ENCODE measurements around the gene PRKCH. TPM values are rescaled to one million over a fixed set of nuclear protein-coding genes. Genes with fewer than 3 reads are reported as not detected.
A peak's percentile ranks its signal among the peaks of the same experiment; 100 is the strongest.

PRKCH gene
- total RNA-seq, 3 donors from 2014 or later (not counting 1 experiment from before 2014, with no cell fraction given): 610 to 756 (median 618) TPM

GRCh38 chr14:61552241-61552640, 230.9 kb downstream of the PRKCH start:
- H3K36me3 ChIP-seq (ENCODE audit: control insufficient read depth, insufficient read depth, low read length): peaks cover 52% of the 10 kb centered on the region
- ATAC-seq: no peak
- peak overlapping the region; percentile 64 for H3K27ac ChIP-seq (ENCODE audit: low read length)

GRCh38 chr14:61553730-61554641, 232.6 kb downstream of the PRKCH start:
- Mint-ChIP-seq H3K27ac (peak overlapping the region; percentile 86 to 94), H3K4me1 (peaks cover 51 to 69% of the 10 kb centered on the region in 2 donors), H3K9me3 (no peaks in the 10 kb centered on the region), H3K36me3 (peaks cover 28% of the 10 kb centered on the region), H3K27me3 (ENCODE audit: low read depth in 2 of 2) (no peaks in the 10 kb centered on the region), H3K4me3 (peak overlapping the region; percentile 31)
- DNase-seq: no peak
- ATAC-seq: no peak
- peaks cover 25% of the 10 kb centered on the region for H3K4me1 ChIP-seq (ENCODE audit: control insufficient read depth, insufficient read depth, low read length)
- H3K27ac ChIP-seq (ENCODE audit: low read length): peak overlapping the region; percentile 2
- no peak for TF ChIP-seq CTCF (IDR thresholded peaks at IDR 0.05)
- H3K27me3 ChIP-seq (ENCODE audit: control insufficient read depth, insufficient read depth, low read length): no peaks in the 10 kb centered on the region
- peaks cover 34% of the 10 kb centered on the region for H3K36me3 ChIP-seq (ENCODE audit: control insufficient read depth, insufficient read depth, low read length)
- WGBS (ENCODE audit: insufficient coverage): 92% methylated on average over 11 of the region's 11 CpGs
- no peak overlapping the region for H3K4me3 ChIP-seq (ENCODE audit: low read length)
- intact Hi-C loops (cut with micrococcal nuclease): no loop called here
- H3K9me3 ChIP-seq (ENCODE audit: control insufficient read depth, insufficient read depth, low read length): no peaks in the 10 kb centered on the region

More at GRCh38 chr14:61552241-61552640, 230.9 kb downstream of the PRKCH start:
- Mint-ChIP-seq H3K4me3 (peak overlapping the region; percentile 6), H3K9me3 (no peaks in the 10 kb centered on the region), H3K4me1 (peaks cover 47 to 71% of the 10 kb centered on the region in 2 donors), H3K27me3 (ENCODE audit: low read depth in 2 of 2) (no peaks in the 10 kb centered on the region), H3K27ac (peak overlapping the region; percentile 86 to 94), H3K36me3 (peaks cover 28% of the 10 kb centered on the region)
- no peaks in the 10 kb centered on the region for H3K27me3 ChIP-seq (ENCODE audit: control insufficient read depth, insufficient read depth, low read length)
- H3K9me3 ChIP-seq (ENCODE audit: control insufficient read depth, insufficient read depth, low read length): no peaks in the 10 kb centered on the region
- no peak for DNase-seq
- TF ChIP-seq CTCF (IDR thresholded peaks at IDR 0.05): no peak
- over 99% methylated on average over 4 of the region's 4 CpGs for WGBS (ENCODE audit: insufficient coverage)
- H3K4me1 ChIP-seq (ENCODE audit: control insufficient read depth, insufficient read depth, low read length): peaks cover 25% of the 10 kb centered on the region
- intact Hi-C loops (cut with micrococcal nuclease): no loop called here
- H3K4me3 ChIP-seq (ENCODE audit: low read length): no peak overlapping the region

- no peaks in the 10 kb centered on the region for H3K9me3 Mint-ChIP-seq
- H3K27me3 Mint-ChIP-seq (ENCODE audit: low read depth in 2 of 2): no peaks in the 10 kb centered on the region
- peaks cover 19% of the 10 kb centered on the region for H3K36me3 Mint-ChIP-seq
- H3K27me3 ChIP-seq (ENCODE audit: control insufficient read depth, insufficient read depth, low read length): no peaks in the 10 kb centered on the region
- H3K4me3 ChIP-seq (ENCODE audit: low read length): no peak overlapping the region
- no peaks in the 10 kb centered on the region for H3K9me3 ChIP-seq (ENCODE audit: control insufficient read depth, insufficient read depth, low read length)
- peaks cover 22% of the 10 kb centered on the region for H3K36me3 ChIP-seq (ENCODE audit: control insufficient read depth, insufficient read depth, low read length)
- peaks cover 25% of the 10 kb centered on the region for H3K4me1 ChIP-seq (ENCODE audit: control insufficient read depth, insufficient read depth, low read length)
- no peak overlapping the region for H3K27ac ChIP-seq (ENCODE audit: low read length)
- 97% methylated on average over 5 of the region's 6 CpGs for WGBS (ENCODE audit: insufficient coverage)
- no peak overlapping the region for H3K4me3 Mint-ChIP-seq
- no peak for TF ChIP-seq CTCF (IDR thresholded peaks at IDR 0.05)
- intact Hi-C loops (cut with micrococcal nuclease): no loop called here
- peaks cover 51 to 62% of the 10 kb centered on the region in 2 donors for H3K4me1 Mint-ChIP-seq
- peak overlapping the region; percentile 86 to 94 for H3K27ac Mint-ChIP-seq
- no peak for DNase-seq
- ATAC-seq: no peak
Measured at GRCh38 chr14:61555056-61555838, 233.9 kb downstream of the PRKCH start.

Measured in natural killer cell (primary cell).